Activated gamma-delta T cell treated with Interleukin-2 at 50 U/mL for 16 hours (primary cell): ENCODE measurements around the gene WDR48.
"Not testable (repeated sequence)": the region's sequence is repeated elsewhere in the genome, so short reads cannot be mapped to it uniquely, and the experiment has no call there.

Experiments
- DNase-seq: peaks from one replicate; pipeline ENCODE4 v3.0.0-alpha.2; 2020

The WDR48 gene

GRCh38 chr3:39051649-39052561 lies at the start of gene WDR48, which contains the start of gene SCN11A:
Gene WDR48, plus strand, starts transcription at chr3:39052016. Its CDS starts 10 bp downstream, at chr3:39052026.
Gene SCN11A, minus strand, starts transcription at chr3:39051944. Its CDS starts 101,582 bp downstream, at chr3:38950362.
- peak; percentile 92 for DNase-seq

- no peak for DNase-seq
Observed at GRCh38 chr3:39005295-39005694, 46.5 kb upstream of the WDR48 start.

- no peak for DNase-seq
Observed at GRCh38 chr3:39011191-39011736, 40.6 kb upstream of the WDR48 start.

GRCh38 chr3:39013289-39013688 lies 38.5 kb upstream of the WDR48 start:
- no peak for DNase-seq

- DNase-seq, result no peak
Observed at GRCh38 chr3:39013921-39014509, 37.8 kb upstream of the WDR48 start.

GRCh38 chr3:39015418-39015817 lies 36.4 kb upstream of the WDR48 start:
- no peak for DNase-seq

- DNase-seq, result no peak
Observed at GRCh38 chr3:39019299-39019698, 32.5 kb upstream of the WDR48 start.

- no peak for DNase-seq
Observed at GRCh38 chr3:39021029-39021428, 30.8 kb upstream of the WDR48 start.

- DNase-seq, result no peak
Observed at GRCh38 chr3:39021465-39022285, 30.1 kb upstream of the WDR48 start.

GRCh38 chr3:39022286-39022630 lies 29.6 kb upstream of the WDR48 start:
- DNase-seq, result no peak

GRCh38 chr3:39024497-39024896 lies 27.3 kb upstream of the WDR48 start:
- no peak for DNase-seq

GRCh38 chr3:39025222-39025970 lies 26.4 kb upstream of the WDR48 start:
- no peak for DNase-seq

- DNase-seq, result no peak
Observed at GRCh38 chr3:39028546-39028945, 23.3 kb upstream of the WDR48 start.

GRCh38 chr3:39029556-39029955 lies 22.3 kb upstream of the WDR48 start:
- no peak for DNase-seq

- no peak for DNase-seq
Observed at GRCh38 chr3:39038165-39038564, 13.7 kb upstream of the WDR48 start.

GRCh38 chr3:39050029-39050428 lies 1.8 kb upstream of the WDR48 start:
- no peak for DNase-seq

- DNase-seq, result no peak
Observed at GRCh38 chr3:39052583-39052982, 767 bp downstream of the WDR48 start.

GRCh38 chr3:39053696-39054095 lies 1.9 kb downstream of the WDR48 start:
- no peak for DNase-seq

- DNase-seq, result no peak
Observed at GRCh38 chr3:39056151-39056550, 4.3 kb downstream of the WDR48 start.

GRCh38 chr3:39061228-39061627 lies 9.4 kb downstream of the WDR48 start:
- DNase-seq, result not testable (repeated sequence)

- no peak for DNase-seq
Observed at GRCh38 chr3:39062180-39062579, 10.4 kb downstream of the WDR48 start.

GRCh38 chr3:39063143-39063542 lies 11.3 kb downstream of the WDR48 start:
- DNase-seq, result no peak
